DND-41 (cell line): ENCODE data around the gene PHIP.

Source experiments
- ATAC-seq: fragments of 200-7000 bp; cut with Tn5 transposase; 3 replicates; pipeline ENCODE4 v1.9.1; 2021; ENCODE audit warnings: low read depth; ENCODE audit not compliant: insufficient read depth
- DNase-seq: peaks from one replicate; pipeline ENCODE4 v3.0.0-alpha.2; 2020
- H2AFZ ChIP-seq: 2 replicates; pipeline ENCODE4 v1.6.0; 2012; ENCODE audit warnings: low read depth, low read length
- H3K27ac ChIP-seq: 2 replicates; pipeline ENCODE4 v1.5.1; 2012; ENCODE audit warnings: low read length, inconsistent platforms
- H3K27me3 ChIP-seq: fragments of 200-600 bp; sonication (generic); 2 replicates; pipeline ENCODE4 v1.6.0; 2012; ENCODE audit warnings: low read length, mild to moderate bottlenecking, inconsistent platforms; ENCODE audit not compliant: insufficient read depth, poor library complexity
- H3K36me3 ChIP-seq: 2 replicates; pipeline ENCODE4 v1.5.1; 2012; ENCODE audit warnings: low read length, inconsistent platforms; ENCODE audit not compliant: insufficient read depth
- H3K4me1 ChIP-seq: 2 replicates; pipeline ENCODE4 v1.5.1; 2012; ENCODE audit warnings: mild to moderate bottlenecking, low read length; ENCODE audit not compliant: insufficient read depth
- H3K4me2 ChIP-seq: 2 replicates; pipeline ENCODE4 v1.6.0; 2012; ENCODE audit warnings: mild to moderate bottlenecking, moderate library complexity, low read length, inconsistent platforms; ENCODE audit not compliant: insufficient read depth
- H3K4me3 ChIP-seq, 2 experiments: fragments of 200-600 bp in 1 of 2; shearing (Covaris generic) in 1 of 2; 2 replicates each; pipeline ENCODE4 v1.5.1; 2012 to 2016; ENCODE audit warnings: inconsistent platforms in 2 of 2, low read length in 2 of 2, mild to moderate bottlenecking in 2 of 2, low read depth in 1 of 2, moderate library complexity in 1 of 2
- H3K79me2 ChIP-seq: 2 replicates; pipeline ENCODE4 v1.6.0; 2012; ENCODE audit warnings: low read length, inconsistent platforms; ENCODE audit not compliant: insufficient read depth
- H3K9ac ChIP-seq: 2 replicates; pipeline ENCODE4 v1.6.0; 2012; ENCODE audit warnings: low read depth, mild to moderate bottlenecking, inconsistent platforms, low read length, moderate library complexity
- H3K9me3 ChIP-seq: 2 replicates; pipeline ENCODE4 v1.5.1; 2012; ENCODE audit warnings: low read length, moderate library complexity, mild to moderate bottlenecking, inconsistent platforms; ENCODE audit not compliant: insufficient read depth, severe bottlenecking
- H4K20me1 ChIP-seq: 2 replicates; pipeline ENCODE4 v1.6.0; 2012; ENCODE audit warnings: low read length; ENCODE audit not compliant: insufficient read depth
- CTCF ChIP-seq: IDR thresholded peaks from 2 replicates; pipeline ENCODE4 v1.5.1; 2012; ENCODE audit warnings: borderline replicate concordance, low read length, moderate library complexity, mild to moderate bottlenecking; ENCODE audit not compliant: poor library complexity, severe bottlenecking; ENCODE audit errors: extremely low read depth
- EZH2 ChIP-seq: IDR thresholded peaks from 3 replicates; pipeline ENCODE4 v1.6.1; 2012; ENCODE audit warnings: borderline replicate concordance, low read depth, mild to moderate bottlenecking, moderate library complexity, low read length, inconsistent platforms; ENCODE audit not compliant: severe bottlenecking

Gene PHIP

GRCh38 chr6:79066828-79067227 is 11.2 kb downstream of the PHIP start:
- peak; percentile 23; the same call in 1 of the 3 replicates for ATAC-seq

GRCh38 chr6:79066330-79066729 is 11.7 kb downstream of the PHIP start:
- DNase-seq (no peak), ATAC-seq (no peak)
- no peak overlapping the region for H2AFZ ChIP-seq
- H3K27ac ChIP-seq, result no peak overlapping the region
- no peaks in the 10 kb centered on the region for H3K9me3 ChIP-seq
- peaks cover 96% of the 10 kb centered on the region for H3K79me2 ChIP-seq
- H3K4me1 ChIP-seq, result peaks cover 11% of the 10 kb centered on the region; the same call in 1 of the 2 replicates
- no peak for TF ChIP-seq EZH2
- TF ChIP-seq CTCF, result no peak
- no peak overlapping the region for H3K4me3 ChIP-seq
- peaks cover 54% of the 10 kb centered on the region for H4K20me1 ChIP-seq
- H3K9ac ChIP-seq, result no peak overlapping the region
- H3K27me3 ChIP-seq, result no peaks in the 10 kb centered on the region
- H3K4me2 ChIP-seq, result no peak overlapping the region
- H3K36me3 ChIP-seq, result peaks cover 46% of the 10 kb centered on the region

More at GRCh38 chr6:79066828-79067227, 11.2 kb downstream of the PHIP start:
- peaks cover 54% of the 10 kb centered on the region for H4K20me1 ChIP-seq
- H3K9ac ChIP-seq, result no peak overlapping the region
- no peak overlapping the region for H3K27ac ChIP-seq
- H3K4me2 ChIP-seq, result no peak overlapping the region
- no peaks in the 10 kb centered on the region for H3K27me3 ChIP-seq
- no peak overlapping the region for H3K4me3 ChIP-seq
- no peak for TF ChIP-seq CTCF
- TF ChIP-seq EZH2, result no peak
- H3K9me3 ChIP-seq, result no peaks in the 10 kb centered on the region
- peaks cover 41% of the 10 kb centered on the region for H3K36me3 ChIP-seq
- H3K79me2 ChIP-seq, result peaks cover 97% of the 10 kb centered on the region
- peaks cover 11% of the 10 kb centered on the region; the same call in 1 of the 2 replicates for H3K4me1 ChIP-seq
- no peak overlapping the region for H2AFZ ChIP-seq
- DNase-seq, result no peak

GRCh38 chr6:79065232-79065631 is 12.8 kb downstream of the PHIP start:
- H3K4me2 ChIP-seq, result no peak overlapping the region
- H3K9me3 ChIP-seq, result no peaks in the 10 kb centered on the region
- H3K4me1 ChIP-seq, result peaks cover 4% of the 10 kb centered on the region; the same call in 1 of the 2 replicates
- TF ChIP-seq CTCF, result no peak
- TF ChIP-seq EZH2, result no peak
- ATAC-seq (no peak), DNase-seq (no peak)
- peaks cover 96% of the 10 kb centered on the region for H3K79me2 ChIP-seq
- H3K9ac ChIP-seq, result no peak overlapping the region
- H3K27ac ChIP-seq, result no peak overlapping the region
- no peak overlapping the region for H3K4me3 ChIP-seq
- H2AFZ ChIP-seq, result no peak overlapping the region
- no peaks in the 10 kb centered on the region for H3K27me3 ChIP-seq
- peaks cover 46% of the 10 kb centered on the region for H3K36me3 ChIP-seq
- H4K20me1 ChIP-seq, result peaks cover 45% of the 10 kb centered on the region

- Histone ChIP-seq H4K20me1 (peaks cover 45% of the 10 kb centered on the region), H3K9me3 (no peaks in the 10 kb centered on the region), H3K4me2 (no peak overlapping the region), H3K79me2 (peaks cover 96% of the 10 kb centered on the region), H3K36me3 (peaks cover 51% of the 10 kb centered on the region), H3K4me1 (no peaks in the 10 kb centered on the region), H2AFZ (no peak overlapping the region), H3K27me3 (no peaks in the 10 kb centered on the region), H3K9ac (no peak overlapping the region), H3K4me3 (no peak overlapping the region), H3K27ac (no peak overlapping the region)
- no peak for ATAC-seq
- no peak for DNase-seq
- no peak for TF ChIP-seq EZH2
- TF ChIP-seq CTCF, result no peak
Observed at GRCh38 chr6:79064635-79065034, 13.4 kb downstream of the PHIP start.
